IPS-18a (cell line): Measurements from ENCODE around the gene PPDPF.

Experiments
- H3K27ac ChIP-seq: one replicate; pipeline ENCODE4 v1.5.1; 2013; ENCODE audit warnings: low read length
- H3K27me3 ChIP-seq: one replicate; pipeline ENCODE4 v1.6.1; 2013; ENCODE audit warnings: mild to moderate bottlenecking, low read length; ENCODE audit not compliant: control insufficient read depth, insufficient read depth
- H3K36me3 ChIP-seq: one replicate; pipeline ENCODE4 v1.6.1; 2013; ENCODE audit warnings: low read depth, low read length; ENCODE audit not compliant: control insufficient read depth
- H3K4me1 ChIP-seq: one replicate; pipeline ENCODE4 v1.6.1; 2013; ENCODE audit warnings: low read depth, low read length; ENCODE audit not compliant: control insufficient read depth
- H3K4me3 ChIP-seq: one replicate; pipeline ENCODE4 v1.5.1; 2013; ENCODE audit warnings: low read length
- H3K9ac ChIP-seq: one replicate; pipeline ENCODE4 v1.6.1; 2013; ENCODE audit warnings: mild to moderate bottlenecking, low read length, moderate library complexity
- H3K9me3 ChIP-seq: one replicate; pipeline ENCODE4 v1.6.1; 2013; ENCODE audit warnings: low read depth, low read length; ENCODE audit not compliant: control insufficient read depth

PPDPF gene

GRCh38 chr20:63544958-63545516 is 24.5 kb downstream of the PPDPF start:
- Histone ChIP-seq H3K4me1 (no peaks in the 10 kb centered on the region), H3K36me3 (no peaks in the 10 kb centered on the region), H3K4me3 (no peak overlapping the region), H3K9me3 (no peaks in the 10 kb centered on the region), H3K27ac (no peak overlapping the region), H3K27me3 (no peaks in the 10 kb centered on the region), H3K9ac (no peak overlapping the region)

DNA sequence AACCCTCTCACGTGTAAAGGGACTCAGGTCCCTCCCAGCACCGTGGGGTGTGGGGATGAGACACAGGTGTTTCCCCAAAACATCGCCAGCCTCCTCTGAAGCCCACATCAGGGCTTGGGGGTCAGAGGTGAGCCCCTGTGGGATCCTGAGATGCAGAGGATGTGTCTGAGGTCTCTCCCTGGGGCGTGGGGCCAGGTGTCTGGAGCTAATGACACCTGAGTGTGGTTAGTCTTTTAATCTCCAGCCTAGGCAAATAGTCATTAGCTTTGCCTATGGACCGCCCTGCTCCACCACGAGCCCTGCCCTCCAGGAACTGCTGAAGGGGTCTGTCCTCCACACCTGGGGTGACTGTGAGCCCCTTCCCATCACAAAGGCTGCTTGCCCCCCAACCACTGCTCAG is 25.2 kb downstream of the PPDPF start:
- Histone ChIP-seq H3K27me3 (no peaks in the 10 kb centered on the region), H3K9ac (no peak overlapping the region), H3K27ac (no peak overlapping the region), H3K36me3 (no peaks in the 10 kb centered on the region), H3K9me3 (no peaks in the 10 kb centered on the region), H3K4me3 (no peak overlapping the region), H3K4me1 (no peaks in the 10 kb centered on the region)

DNA sequence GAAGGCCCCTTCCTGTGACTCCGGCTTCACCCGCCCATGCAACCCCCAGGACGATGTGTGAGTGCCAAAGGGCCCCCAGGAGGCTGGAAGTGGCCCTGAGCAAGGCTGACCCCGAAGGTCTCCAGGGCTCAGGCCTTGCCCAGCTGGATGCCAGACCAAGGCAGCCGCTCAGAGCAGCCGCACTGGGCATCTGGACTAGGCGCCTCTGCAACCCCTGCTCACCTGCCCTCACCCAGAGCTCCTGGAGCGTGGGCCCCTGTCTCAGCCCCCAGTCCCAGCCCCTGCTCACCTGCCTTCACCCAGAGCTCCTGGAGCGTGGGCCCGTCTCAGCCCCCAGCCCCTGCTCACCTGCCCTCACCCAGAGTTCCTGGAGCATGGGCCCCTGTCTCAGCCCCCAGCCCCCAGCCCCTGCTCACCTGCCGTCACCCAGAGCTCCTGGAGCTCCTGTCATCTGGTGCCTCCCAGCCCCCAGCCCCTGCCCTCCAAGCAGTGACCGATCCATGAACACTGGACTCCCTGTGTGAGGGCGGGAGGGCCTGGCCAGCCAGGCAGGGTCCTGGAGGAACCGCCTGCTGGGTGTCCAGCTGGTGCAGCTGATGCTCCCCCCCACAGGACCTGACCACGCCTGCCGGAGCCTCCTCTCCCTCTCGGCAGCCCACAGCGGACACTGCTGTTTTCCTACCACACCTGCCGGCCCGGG is 25.8 kb downstream of the PPDPF start:
- no peaks in the 10 kb centered on the region for H3K4me1 ChIP-seq
- H3K27me3 ChIP-seq = no peaks in the 10 kb centered on the region
- no peak overlapping the region for H3K4me3 ChIP-seq
- H3K27ac ChIP-seq = no peak overlapping the region
- no peak overlapping the region for H3K9ac ChIP-seq
- no peaks in the 10 kb centered on the region for H3K36me3 ChIP-seq
- no peaks in the 10 kb centered on the region for H3K9me3 ChIP-seq

GRCh38 chr20:63546956-63547724 is 26.6 kb downstream of the PPDPF start:
- H3K36me3 ChIP-seq = no peaks in the 10 kb centered on the region
- H3K27ac ChIP-seq = no peak overlapping the region
- no peak overlapping the region for H3K9ac ChIP-seq
- H3K4me1 ChIP-seq = no peaks in the 10 kb centered on the region
- H3K4me3 ChIP-seq = no peak overlapping the region
- no peaks in the 10 kb centered on the region for H3K27me3 ChIP-seq
- no peaks in the 10 kb centered on the region for H3K9me3 ChIP-seq

DNA sequence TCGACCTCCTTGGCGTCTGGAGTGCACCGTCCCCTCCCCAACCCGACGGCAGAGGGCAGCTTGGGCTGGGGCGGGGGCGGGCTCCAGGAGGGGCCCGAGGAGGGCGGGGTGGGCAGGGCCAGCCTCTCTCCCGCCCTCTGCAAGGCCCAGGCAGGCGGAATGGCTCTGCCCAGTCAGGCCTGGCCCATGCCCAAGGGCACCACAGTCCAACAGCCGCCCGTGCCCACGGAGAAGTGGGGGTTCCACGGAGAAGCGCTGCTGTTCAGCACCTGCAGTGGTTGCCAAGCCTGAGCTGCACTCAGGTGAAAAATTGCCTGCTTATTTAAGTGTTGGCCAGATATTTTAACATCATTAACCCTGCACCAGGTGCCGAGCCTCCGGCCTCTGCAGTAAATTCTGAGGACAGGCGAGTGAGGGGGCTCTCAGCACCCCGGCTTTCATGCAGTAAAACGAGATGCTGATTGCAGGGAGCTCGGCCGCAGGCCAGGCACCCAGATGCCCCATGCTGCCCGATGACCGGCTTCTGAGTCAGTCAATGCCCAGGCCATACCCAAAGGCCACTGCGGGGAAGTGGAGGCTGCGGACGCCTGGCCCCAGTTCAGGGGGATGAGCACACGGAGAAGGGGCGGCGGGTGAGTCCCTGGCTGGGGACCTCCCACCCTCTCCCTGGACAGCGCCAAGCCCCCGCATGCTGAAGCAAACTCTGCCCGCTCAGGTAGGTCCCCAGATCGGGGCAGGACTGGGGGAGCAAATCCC is 27.3 kb downstream of the PPDPF start, which contains the start of gene SRMS:
SRMS (minus strand) TSS at position 25 of the 756 bp plus-strand sequence. CDS start 286 bp downstream, outside the sequence.
- Histone ChIP-seq H3K4me1 (peaks cover 7% of the 10 kb centered on the region), H3K9ac (no peak within 1 kb of the TSS), H3K27me3 (no peaks in the 10 kb centered on the region)

GRCh38 chr20:63548542-63548941 is 28.0 kb downstream of the PPDPF start:
- Histone ChIP-seq H3K27me3 (no peaks in the 10 kb centered on the region), H3K36me3 (no peaks in the 10 kb centered on the region), H3K4me3 (no peak overlapping the region), H3K27ac (no peak overlapping the region), H3K9me3 (no peaks in the 10 kb centered on the region), H3K4me1 (peaks cover 10% of the 10 kb centered on the region), H3K9ac (no peak overlapping the region)

More for the DNA sequence above, 27.3 kb downstream of the PPDPF start, which contains the start of gene SRMS:
- H3K4me3 ChIP-seq = no peak within 1 kb of the TSS
- no peaks in the 10 kb centered on the region for H3K36me3 ChIP-seq
- no peaks in the 10 kb centered on the region for H3K9me3 ChIP-seq
- no peak within 1 kb of the TSS for H3K27ac ChIP-seq

- no peaks in the 10 kb centered on the region for H3K27me3 ChIP-seq
- no peaks in the 10 kb centered on the region for H3K36me3 ChIP-seq
- H3K9me3 ChIP-seq = no peaks in the 10 kb centered on the region
- peaks cover 10% of the 10 kb centered on the region for H3K4me1 ChIP-seq
- no peak overlapping the region for H3K4me3 ChIP-seq
- no peak overlapping the region for H3K27ac ChIP-seq
- no peak overlapping the region for H3K9ac ChIP-seq
Measured at GRCh38 chr20:63549019-63549418, 28.5 kb downstream of the PPDPF start.

GRCh38 chr20:63549679-63550282 is 29.2 kb downstream of the PPDPF start:
- Histone ChIP-seq H3K4me3 (no peak overlapping the region), H3K9ac (no peak overlapping the region), H3K4me1 (peaks cover 10% of the 10 kb centered on the region), H3K9me3 (no peaks in the 10 kb centered on the region), H3K27me3 (peaks cover 4% of the 10 kb centered on the region), H3K36me3 (no peaks in the 10 kb centered on the region), H3K27ac (no peak overlapping the region)

GRCh38 chr20:63551068-63551467 is 30.5 kb downstream of the PPDPF start:
- no peak overlapping the region for H3K9ac ChIP-seq
- no peak overlapping the region for H3K4me3 ChIP-seq
- H3K9me3 ChIP-seq = no peaks in the 10 kb centered on the region
- H3K4me1 ChIP-seq = peaks cover 10% of the 10 kb centered on the region
- peaks cover 7% of the 10 kb centered on the region for H3K27me3 ChIP-seq
- no peak overlapping the region for H3K27ac ChIP-seq
- no peaks in the 10 kb centered on the region for H3K36me3 ChIP-seq

- H3K36me3 ChIP-seq = no peaks in the 10 kb centered on the region
- no peak overlapping the region for H3K4me3 ChIP-seq
- peaks cover 10% of the 10 kb centered on the region for H3K4me1 ChIP-seq
- H3K9ac ChIP-seq = no peak overlapping the region
- H3K9me3 ChIP-seq = no peaks in the 10 kb centered on the region
- no peak overlapping the region for H3K27ac ChIP-seq
- peaks cover 7% of the 10 kb centered on the region for H3K27me3 ChIP-seq
Measured at GRCh38 chr20:63552481-63553249, 32.1 kb downstream of the PPDPF start.
